Spleen (tissue), 7 donors: ENCODE measurements around the gene KRTAP6-1.

Experiments used
- POLR2A ChIP-seq, 3 donors: fragments of 450-650 bp; IDR thresholded peaks; one replicate each; pipeline ENCODE4 v1.5.1; 2017; ENCODE audit warnings: antibody characterized with exemption in 3 of 3, mild to moderate bottlenecking in 1 of 3
- POLR2AphosphoS5 ChIP-seq, 3 donors: sonication (generic); formaldehyde crosslinking; IDR thresholded peaks; one replicate each; pipeline ENCODE4 v1.5.1; 2017; ENCODE audit warnings: antibody characterized with exemption in 3 of 3
- TF ChIP-seq, protein P1 (sequence below), 11 experiments: fragments of 200-600 bp in 7 of 11; fragments of 450-650 bp in 4 of 11; sonication (generic) in 4 of 11; IDR thresholded peaks in 8 of 11; conservative IDR thresholded peaks in 3 of 11; 1 replicate in 7 of 11; 2 replicates in 4 of 11; pipeline versions ENCODE4 v1.4.0 to v1.8.0; 2016 to 2021; ENCODE audit warnings: antibody characterized with exemption in 11 of 11, inconsistent platforms in 4 of 11, mild to moderate bottlenecking in 1 of 11
- donor health status: DM: no; HTN: no; CAD: no; lungs with moderate emphysema.
- donor health status: DM: no; HTN: no; CAD: no.
- donor health status: DM: no; HTN: no; CAD: no.

DNA sequence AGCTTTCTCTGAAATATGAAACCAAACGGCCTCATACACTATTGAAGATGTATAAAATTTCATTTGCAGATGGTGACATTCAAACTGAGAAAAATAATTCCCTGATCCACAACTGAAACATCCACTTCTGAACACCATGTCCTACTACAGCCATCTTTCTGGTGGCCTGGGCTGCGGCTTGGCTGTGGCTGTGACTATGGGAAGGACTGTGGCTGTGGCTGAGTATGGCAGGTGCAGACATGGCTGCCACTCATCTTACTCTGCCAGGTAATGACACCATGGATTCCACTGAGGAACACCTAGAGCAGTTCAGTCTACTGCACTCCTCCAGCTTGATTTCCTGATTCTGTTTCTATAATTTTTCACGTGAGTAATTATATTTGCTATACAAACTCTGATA lies 6.8 kb upstream of the KRTAP6-1 start, which contains the start of gene KRTAP20-4:
- TF ChIP-seq POLR2A (IDR thresholded peaks at IDR 0.05) (no peak), POLR2AphosphoS5 (IDR thresholded peaks at IDR 0.05) (no peak)
- TF ChIP-seq, protein P1, sequence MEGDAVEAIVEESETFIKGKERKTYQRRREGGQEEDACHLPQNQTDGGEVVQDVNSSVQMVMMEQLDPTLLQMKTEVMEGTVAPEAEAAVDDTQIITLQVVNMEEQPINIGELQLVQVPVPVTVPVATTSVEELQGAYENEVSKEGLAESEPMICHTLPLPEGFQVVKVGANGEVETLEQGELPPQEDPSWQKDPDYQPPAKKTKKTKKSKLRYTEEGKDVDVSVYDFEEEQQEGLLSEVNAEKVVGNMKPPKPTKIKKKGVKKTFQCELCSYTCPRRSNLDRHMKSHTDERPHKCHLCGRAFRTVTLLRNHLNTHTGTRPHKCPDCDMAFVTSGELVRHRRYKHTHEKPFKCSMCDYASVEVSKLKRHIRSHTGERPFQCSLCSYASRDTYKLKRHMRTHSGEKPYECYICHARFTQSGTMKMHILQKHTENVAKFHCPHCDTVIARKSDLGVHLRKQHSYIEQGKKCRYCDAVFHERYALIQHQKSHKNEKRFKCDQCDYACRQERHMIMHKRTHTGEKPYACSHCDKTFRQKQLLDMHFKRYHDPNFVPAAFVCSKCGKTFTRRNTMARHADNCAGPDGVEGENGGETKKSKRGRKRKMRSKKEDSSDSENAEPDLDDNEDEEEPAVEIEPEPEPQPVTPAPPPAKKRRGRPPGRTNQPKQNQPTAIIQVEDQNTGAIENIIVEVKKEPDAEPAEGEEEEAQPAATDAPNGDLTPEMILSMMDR (IDR thresholded peaks at IDR 0.05 in 8 of 11, conservative IDR thresholded peaks at IDR 0.05 in 3 of 11), result no peak
